Skeletal muscle tissue (tissue), 4 donors: ENCODE results near the gene DPP8. TPM values are rescaled to one million over a fixed set of nuclear protein-coding genes. Genes with fewer than 3 reads are reported as not detected.

Experiments
- H3K27ac ChIP-seq: one replicate; pipeline ENCODE4 v1.7.0; 2013; ENCODE audit warnings: mild to moderate bottlenecking, low read depth, low read length, inconsistent platforms
- H3K27me3 ChIP-seq, 3 donors: one replicate each; pipeline ENCODE4 v1.7.0; 2013; ENCODE audit warnings: low read length in 3 of 3; ENCODE audit not compliant: control insufficient read depth in 3 of 3, insufficient read depth in 3 of 3
- H3K36me3 ChIP-seq, 3 donors: one replicate each; pipeline ENCODE4 v1.7.0; 2013; ENCODE audit warnings: low read length in 3 of 3; ENCODE audit not compliant: control insufficient read depth in 3 of 3, insufficient read depth in 3 of 3
- H3K4me1 ChIP-seq, 3 donors: one replicate each; pipeline ENCODE4 v1.7.0; 2013; ENCODE audit warnings: low read length in 3 of 3, mild to moderate bottlenecking in 3 of 3; ENCODE audit not compliant: control insufficient read depth in 3 of 3, insufficient read depth in 3 of 3
- H3K4me3 ChIP-seq, 3 donors: one replicate each; pipeline ENCODE4 v1.7.0; 2013; ENCODE audit warnings: low read length in 3 of 3
- H3K9ac ChIP-seq, 3 donors: one replicate each; pipeline ENCODE4 v1.7.0; 2013; ENCODE audit warnings: low read length in 3 of 3, mild to moderate bottlenecking in 3 of 3, moderate library complexity in 2 of 3, low read depth in 1 of 3
- H3K9me3 ChIP-seq, 3 donors: one replicate each; pipeline ENCODE4 v1.7.0; 2013; ENCODE audit warnings: low read length in 3 of 3; ENCODE audit not compliant: control insufficient read depth in 3 of 3
- total RNA-seq: library from RNA; depleted of rRNA; stranded (reverse); fragments of >200 nt; gene quantifications from one replicate; pipeline ENCODE4 v1.2.3, GENCODE V29; 2014
- donor health status: Osteomylitis.

DPP8 gene
- total RNA-seq, 1 donor from 2014 or later, result 43.3 TPM

DNA sequence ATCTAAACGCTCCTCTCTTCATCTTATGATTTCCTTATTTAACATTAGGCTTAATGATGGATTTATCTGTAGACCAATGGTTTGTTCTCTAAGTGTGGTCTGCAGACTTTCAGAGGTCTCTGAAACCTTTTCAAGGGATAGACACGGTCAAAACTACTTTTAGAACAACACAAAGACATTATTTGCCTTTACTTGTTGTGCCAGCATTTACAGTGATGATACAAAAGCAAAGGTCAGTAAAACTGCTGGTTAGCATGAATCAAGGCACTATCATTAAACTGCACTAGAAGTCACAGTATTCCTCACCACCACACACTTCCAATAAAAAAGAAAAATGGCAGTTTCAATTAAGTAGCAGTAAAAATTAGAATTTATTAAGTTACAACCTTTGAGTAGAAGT, 70.3 kb downstream of the DPP8 start:
- Histone ChIP-seq H3K9me3 (no peaks in the 10 kb centered on the region), H3K4me1 (peaks cover 7 to 15% (median 7%) of the 10 kb centered on the region in 3 donors), H3K27me3 (no peaks in the 10 kb centered on the region), H3K27ac (no peak overlapping the region), H3K4me3 (no peak overlapping the region), H3K9ac (no peak overlapping the region), H3K36me3 (peaks cover 4 to 16% (median 13%) of the 10 kb centered on the region in 3 donors)

DNA sequence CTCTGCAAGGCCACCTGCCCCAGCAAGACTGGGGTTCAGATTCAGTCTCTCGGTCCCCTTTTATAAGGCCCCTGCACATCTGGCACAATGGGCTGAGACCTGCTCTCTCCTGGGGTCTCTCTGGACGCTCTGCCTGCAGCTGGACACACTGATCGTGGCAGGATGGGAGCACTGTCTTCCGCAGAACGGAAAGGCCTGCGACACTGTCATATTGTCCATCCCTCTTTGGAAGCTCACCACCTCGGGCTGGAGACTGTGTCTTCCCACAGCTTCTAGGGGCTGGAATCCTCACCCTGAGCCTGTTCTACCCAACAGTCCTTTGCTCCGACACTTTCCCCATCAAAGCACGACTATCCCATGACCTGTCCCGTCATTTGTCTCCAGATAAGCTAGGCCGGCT, 83.3 kb downstream of the DPP8 start:
- Histone ChIP-seq H3K27ac (no peak overlapping the region), H3K4me1 (no peaks in the 10 kb centered on the region), H3K27me3 (no peaks in the 10 kb centered on the region), H3K36me3 (no peaks in the 10 kb centered on the region), H3K4me3 (no peak overlapping the region), H3K9ac (no peak overlapping the region), H3K9me3 (no peaks in the 10 kb centered on the region)

DNA sequence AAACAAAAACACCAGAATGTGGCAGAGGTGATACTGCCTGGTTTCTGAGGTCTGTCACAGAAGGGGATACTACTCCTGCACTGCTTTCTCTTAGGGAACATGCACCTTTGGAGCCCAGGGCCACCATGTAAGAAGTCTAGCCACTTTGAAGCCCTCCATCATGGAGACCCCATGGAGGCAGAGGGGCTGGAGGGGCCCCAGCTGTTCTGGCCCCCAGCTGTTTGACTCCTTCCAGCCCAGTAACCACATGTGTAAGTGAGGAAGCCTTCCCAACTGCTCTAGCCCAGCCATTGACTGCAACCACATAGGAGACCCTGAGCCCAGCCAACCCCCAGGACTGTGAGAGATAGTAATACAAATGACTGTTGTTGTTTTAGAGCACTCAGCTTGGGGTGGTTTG, 85.8 kb downstream of the DPP8 start:
- Histone ChIP-seq H3K27ac (no peak overlapping the region), H3K4me1 (no peaks in the 10 kb centered on the region), H3K9me3 (no peaks in the 10 kb centered on the region), H3K36me3 (no peaks in the 10 kb centered on the region), H3K9ac (no peak overlapping the region), H3K27me3 (no peaks in the 10 kb centered on the region), H3K4me3 (no peak overlapping the region)

DNA sequence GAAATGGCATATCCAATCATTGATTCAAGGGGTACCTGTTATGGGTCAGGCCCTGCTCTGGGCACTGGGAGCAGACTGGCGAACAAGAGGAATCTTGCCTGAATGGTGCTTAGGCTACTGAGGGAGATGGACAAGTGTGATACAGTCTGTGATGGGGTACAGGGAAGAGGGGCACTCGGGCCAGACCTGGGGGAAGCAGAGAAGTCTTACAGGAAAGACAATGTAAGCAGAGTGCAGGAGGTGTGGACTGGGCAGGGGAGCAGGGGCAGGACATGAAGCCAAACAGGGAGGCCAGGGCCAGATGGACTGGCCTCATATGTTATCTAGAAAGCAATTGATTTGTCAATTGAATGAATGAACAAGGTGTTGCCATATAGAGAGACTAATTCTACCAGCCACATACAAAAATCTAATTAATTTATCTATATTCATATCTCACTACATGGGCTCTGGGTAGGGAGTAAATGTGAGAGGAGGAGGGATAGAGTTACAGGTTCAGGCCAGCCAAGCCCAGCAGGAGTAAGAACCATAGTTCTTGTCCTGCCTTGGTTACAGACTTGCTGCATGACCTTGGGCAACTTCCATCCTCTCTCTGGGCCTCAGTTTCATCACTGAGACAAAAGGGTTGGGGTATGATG, 91.2 kb downstream of the DPP8 start:
- Histone ChIP-seq H3K27me3 (no peaks in the 10 kb centered on the region), H3K9ac (no peak overlapping the region), H3K27ac (no peak overlapping the region), H3K4me1 (peaks cover 5 to 21% (median 11%) of the 10 kb centered on the region in 3 donors), H3K36me3 (no peaks in the 10 kb centered on the region), H3K9me3 (no peaks in the 10 kb centered on the region), H3K4me3 (no peak overlapping the region)

DNA sequence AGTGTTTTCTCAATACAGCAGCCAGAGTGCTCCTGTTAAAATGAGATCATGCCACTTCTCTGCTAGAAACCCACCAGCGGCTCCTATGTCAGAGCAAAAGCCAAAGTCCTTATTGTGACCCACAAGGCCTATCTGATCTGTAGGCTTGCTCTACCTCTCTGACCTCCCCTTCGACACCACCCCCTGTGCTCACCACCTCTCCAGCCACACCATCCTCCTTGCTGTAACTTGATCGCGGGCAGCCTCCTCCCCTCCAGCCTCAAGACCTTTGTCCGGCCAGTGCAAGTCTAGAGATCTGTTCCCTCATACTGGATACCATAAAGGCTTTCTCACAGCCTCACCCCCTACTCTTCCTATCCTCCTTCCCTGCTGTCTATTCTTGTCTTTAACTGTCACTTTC, 92.8 kb downstream of the DPP8 start:
- H3K4me3 ChIP-seq, result no peak overlapping the region
- H3K36me3 ChIP-seq, result no peaks in the 10 kb centered on the region
- no peaks in the 10 kb centered on the region for H3K9me3 ChIP-seq
- peaks cover 0 to 9% (median 0%) of the 10 kb centered on the region in 3 donors for H3K27me3 ChIP-seq
- H3K4me1 ChIP-seq, result peaks cover 14 to 34% (median 22%) of the 10 kb centered on the region in 3 donors
- no peak overlapping the region for H3K9ac ChIP-seq
- no peak overlapping the region for H3K27ac ChIP-seq

DNA sequence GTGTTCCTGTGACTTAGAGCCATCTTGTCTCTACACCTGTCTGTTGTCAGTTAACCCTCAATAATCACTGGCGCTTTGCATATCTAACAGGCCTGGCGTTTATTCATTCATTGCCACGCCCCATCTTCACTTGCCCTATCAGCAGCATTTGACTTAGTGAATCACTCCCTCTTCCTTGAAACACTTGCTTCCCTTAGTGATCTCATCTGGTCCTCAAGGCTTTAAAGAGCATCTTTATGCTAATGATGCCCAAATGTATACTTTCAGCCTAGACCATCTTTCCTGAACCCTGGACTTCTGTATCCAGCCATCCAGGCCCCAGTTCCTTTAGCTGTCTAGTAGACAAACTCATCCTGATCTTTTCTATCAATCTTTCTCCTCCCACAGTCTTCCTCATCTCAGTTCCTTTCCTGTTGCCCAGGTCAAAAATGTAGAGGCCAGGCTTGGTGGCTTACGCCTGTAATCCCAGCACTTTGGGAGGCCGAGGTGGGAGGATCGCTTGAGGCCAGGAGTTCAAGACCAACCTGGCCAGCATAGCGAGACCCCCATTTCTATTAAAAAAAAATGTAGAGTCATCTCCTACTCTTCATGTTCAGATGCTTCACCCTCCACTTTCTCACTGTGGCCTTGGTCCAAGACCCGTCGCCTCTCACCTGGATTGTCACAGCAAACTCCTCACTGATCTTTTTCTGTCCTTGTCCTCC, 93.4 kb downstream of the DPP8 start:
- Histone ChIP-seq H3K27me3 (peaks cover 0 to 9% (median 0%) of the 10 kb centered on the region in 3 donors), H3K4me3 (no peak overlapping the region), H3K9ac (no peak overlapping the region), H3K4me1 (peaks cover 14 to 34% (median 22%) of the 10 kb centered on the region in 3 donors), H3K36me3 (no peaks in the 10 kb centered on the region), H3K27ac (peak overlapping the region; percentile 86), H3K9me3 (no peaks in the 10 kb centered on the region)

DNA sequence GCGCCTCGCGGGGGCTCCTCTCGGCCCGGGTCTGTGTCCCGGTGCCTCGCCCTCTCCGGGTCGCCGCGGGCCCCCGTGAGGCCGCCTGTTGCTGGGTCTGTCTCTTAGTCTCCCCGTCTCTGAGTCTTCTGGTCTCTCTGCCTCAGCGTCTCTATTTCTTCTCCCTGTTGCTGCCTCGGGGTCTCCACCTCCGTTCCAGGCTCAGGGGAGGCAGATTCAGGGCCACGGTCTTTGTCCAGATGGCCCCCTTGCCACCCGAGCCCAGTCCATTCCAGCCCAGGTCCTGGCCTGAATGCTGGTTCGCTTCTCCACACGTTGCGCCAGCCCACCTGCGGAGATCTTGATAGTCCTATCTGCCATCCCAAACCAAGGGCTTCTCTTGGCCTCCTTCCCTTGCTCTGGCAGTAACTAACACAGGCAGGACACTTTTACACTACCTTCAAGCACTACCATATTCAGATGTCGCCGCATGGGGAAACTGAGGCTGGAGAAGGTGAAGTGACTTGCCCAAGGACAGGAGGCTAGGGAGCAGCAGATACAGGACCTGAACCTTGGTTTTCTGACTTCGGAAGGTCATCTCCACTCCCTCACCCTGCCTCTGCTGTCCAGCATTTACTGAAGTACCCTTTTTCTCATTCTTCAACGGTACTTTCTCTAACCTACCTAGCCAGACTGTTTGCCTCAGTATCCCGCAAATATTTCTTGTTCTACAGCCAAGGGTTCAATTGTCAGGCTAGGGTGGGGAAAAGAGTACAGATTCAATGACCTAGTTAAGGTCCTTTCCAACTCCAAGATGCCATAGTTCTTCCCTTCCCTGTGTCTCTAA, 94.1 kb downstream of the DPP8 start:
- H3K9me3 ChIP-seq, result no peaks in the 10 kb centered on the region
- peak overlapping the region; percentile 76 to 81 (median 79) for H3K9ac ChIP-seq
- H3K27ac ChIP-seq, result peak overlapping the region; percentile 86
- H3K4me1 ChIP-seq, result peaks cover 16 to 38% (median 24%) of the 10 kb centered on the region in 3 donors
- H3K4me3 ChIP-seq, result peak overlapping the region; percentile 38 to 62 (median 45)
- H3K36me3 ChIP-seq, result no peaks in the 10 kb centered on the region
- peaks cover 0 to 9% (median 0%) of the 10 kb centered on the region in 3 donors for H3K27me3 ChIP-seq

DNA sequence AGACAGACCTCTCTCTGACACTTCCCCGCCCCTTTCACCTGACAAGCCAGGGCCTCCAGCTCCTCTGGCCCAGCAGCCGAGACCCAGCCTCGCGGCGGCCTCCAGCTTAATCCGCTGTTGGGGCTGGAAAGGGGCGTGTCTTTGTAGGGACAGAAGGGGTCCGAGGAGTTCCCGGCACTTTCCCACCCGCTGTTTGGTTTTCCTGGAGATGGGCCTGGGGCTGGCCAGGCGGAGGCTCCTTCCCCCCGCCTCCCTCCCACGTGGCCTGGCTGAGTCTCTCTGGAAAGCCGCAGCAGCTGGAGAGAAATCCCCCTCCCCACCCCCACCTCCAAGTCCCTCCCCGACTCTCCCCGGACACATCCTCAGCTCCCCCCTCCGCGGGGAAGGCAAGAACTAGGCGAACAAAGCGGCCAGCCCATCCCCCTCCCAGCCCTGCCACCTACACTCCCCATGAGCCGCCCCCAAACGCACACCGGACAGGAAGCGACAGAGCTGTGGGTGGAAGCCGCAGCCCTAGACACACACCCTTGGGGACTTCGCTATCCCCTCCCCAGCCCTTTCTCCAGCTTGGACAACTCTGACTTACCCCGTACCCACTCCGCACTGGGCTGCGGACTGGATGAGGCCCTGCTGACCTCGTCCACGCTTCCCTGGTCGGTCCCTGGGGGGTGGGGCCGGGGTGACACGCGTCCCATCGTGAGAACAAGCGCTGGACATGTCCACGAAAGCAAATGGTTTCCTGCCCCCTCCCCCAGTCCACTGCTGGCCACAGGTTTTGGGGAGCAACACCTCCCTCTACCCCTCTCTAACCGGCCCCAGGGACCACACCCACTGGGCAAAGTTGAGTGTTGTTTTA, 95.9 kb downstream of the DPP8 start:
- Histone ChIP-seq H3K27ac (peak overlapping the region; percentile 88), H3K9me3 (no peaks in the 10 kb centered on the region), H3K27me3 (peaks cover 0 to 9% (median 0%) of the 10 kb centered on the region in 3 donors), H3K9ac (peak overlapping the region; percentile 75 to 91 (median 88)), H3K36me3 (no peaks in the 10 kb centered on the region), H3K4me1 (peaks cover 30 to 56% (median 33%) of the 10 kb centered on the region in 3 donors), H3K4me3 (peak overlapping the region; percentile 87 to 89 (median 88))

DNA sequence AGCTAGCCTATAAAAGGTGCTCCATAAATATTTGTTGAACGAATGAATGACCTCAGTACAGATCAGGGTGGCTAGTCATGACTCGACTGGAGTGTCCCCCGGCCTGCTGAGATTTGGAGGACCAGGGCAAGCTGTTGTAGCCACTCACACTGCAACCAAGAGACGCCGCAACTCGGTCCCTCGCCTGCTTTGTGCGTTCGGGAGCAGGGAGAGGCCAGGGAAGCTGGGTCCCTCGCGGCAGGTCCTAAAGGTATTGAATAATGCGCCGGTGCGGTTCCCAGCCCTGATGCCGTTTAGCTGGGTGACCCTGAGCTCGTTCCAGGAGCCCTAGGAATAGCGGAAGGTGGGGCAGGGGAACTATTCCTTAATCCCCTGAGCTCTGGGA, 96.5 kb downstream of the DPP8 start:
- Histone ChIP-seq H3K9me3 (no peaks in the 10 kb centered on the region), H3K27ac (peak overlapping the region; percentile 88), H3K27me3 (peaks cover 0 to 9% (median 0%) of the 10 kb centered on the region in 3 donors), H3K36me3 (no peaks in the 10 kb centered on the region), H3K4me3 (peak overlapping the region; percentile 87 to 89 (median 88)), H3K4me1 (peaks cover 33 to 59% (median 36%) of the 10 kb centered on the region in 3 donors), H3K9ac (peak overlapping the region; percentile 75 to 91 (median 85))
